NCI-H1092 treated with DMSO at 0.1 percent for 48 hours (cell line): ENCODE results near the gene GPR33.
"Not testable (repeated sequence)": the region's sequence is repeated elsewhere in the genome, so short reads cannot be mapped to it uniquely, and the experiment has no call there.

Experiments
- DNase-seq: peaks from one replicate; lab custom pipeline; 2025; lab: John Stamatoyannopoulos, UW

GPR33 gene, protein sequence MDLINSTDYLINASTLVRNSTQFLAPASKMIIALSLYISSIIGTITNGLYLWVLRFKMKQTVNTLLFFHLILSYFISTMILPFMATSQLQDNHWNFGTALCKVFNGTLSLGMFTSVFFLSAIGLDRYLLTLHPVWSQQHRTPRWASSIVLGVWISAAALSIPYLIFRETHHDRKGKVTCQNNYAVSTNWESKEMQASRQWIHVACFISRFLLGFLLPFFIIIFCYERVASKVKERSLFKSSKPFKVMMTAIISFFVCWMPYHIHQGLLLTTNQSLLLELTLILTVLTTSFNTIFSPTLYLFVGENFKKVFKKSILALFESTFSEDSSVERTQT

GRCh38 chr14:31487886-31488285 lies at the start of gene GPR33:
GPR33 (minus strand) TSS chr14:31488039; CDS start chr14:31483965, 4,074 bp downstream.
- DNase-seq, result no peak

GRCh38 chr14:31536201-31536960 lies 48.5 kb upstream of the GPR33 start:
- DNase-seq, result no peak

DNA sequence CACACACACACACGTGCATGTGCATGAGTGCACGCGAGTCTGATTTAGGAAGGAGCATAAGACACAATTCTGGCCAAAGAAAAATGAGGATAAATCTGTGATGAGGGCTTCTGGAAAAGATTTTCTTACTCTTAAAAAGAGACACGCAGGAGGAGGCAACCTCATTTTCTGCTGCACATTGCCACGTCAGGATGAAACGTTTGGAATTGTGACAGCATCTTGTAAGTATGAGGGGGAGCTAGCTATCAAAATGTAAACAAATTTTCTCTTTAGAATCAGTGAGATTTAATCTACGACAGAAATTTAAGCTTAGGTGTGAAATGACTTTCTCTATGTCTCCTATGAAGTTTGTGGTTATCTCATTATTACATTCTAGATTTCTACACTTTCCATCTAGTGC lies 42.3 kb upstream of the GPR33 start:
- no peak for DNase-seq

- no peak for DNase-seq
Observed at GRCh38 chr14:31529053-31529452, 41.2 kb upstream of the GPR33 start.

GRCh38 chr14:31527546-31527945 lies 39.7 kb upstream of the GPR33 start:
- no peak for DNase-seq

DNA sequence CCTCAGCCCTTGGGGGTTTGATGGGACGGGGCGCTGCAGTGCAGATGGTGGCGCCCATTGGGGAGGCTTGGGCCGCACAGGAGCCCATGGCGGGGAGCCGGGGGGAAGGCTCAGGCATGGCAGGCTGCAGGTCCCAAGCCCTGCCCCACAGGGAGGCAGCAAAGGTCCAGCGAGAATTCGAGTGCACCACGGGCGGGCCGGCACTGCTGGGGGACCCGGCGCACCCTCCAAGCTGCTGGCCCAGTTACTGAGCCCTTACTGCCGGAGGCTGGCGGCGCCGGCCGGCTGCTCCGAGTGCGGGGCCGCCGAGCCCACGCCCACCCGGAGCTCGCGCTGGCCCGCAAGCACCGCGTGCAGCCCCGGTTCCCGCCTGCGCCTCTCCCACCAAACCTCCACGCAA lies 39.2 kb upstream of the GPR33 start:
- no peak for DNase-seq

DNA sequence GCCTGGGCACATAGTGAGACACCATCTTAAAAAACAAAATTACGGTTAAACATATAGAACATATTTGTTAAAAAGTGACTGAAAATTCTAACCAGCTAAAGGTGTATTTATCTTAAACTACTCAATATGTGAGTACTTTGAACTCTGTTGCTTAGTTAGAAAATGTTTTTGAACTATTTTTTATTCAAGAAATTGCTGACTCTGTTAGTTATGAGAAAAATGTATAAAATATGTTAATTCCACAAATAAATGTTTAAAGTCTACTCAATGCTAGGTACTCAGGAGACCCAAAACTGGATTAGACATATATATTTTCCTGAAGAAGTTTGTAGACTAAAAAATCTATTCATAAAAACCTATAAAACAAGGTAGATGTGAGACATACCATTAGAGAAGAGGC lies 23.0 kb upstream of the GPR33 start:
- no peak for DNase-seq

- peak; percentile 35 for DNase-seq
Observed at GRCh38 chr14:31510222-31510621, 22.4 kb upstream of the GPR33 start.

DNA sequence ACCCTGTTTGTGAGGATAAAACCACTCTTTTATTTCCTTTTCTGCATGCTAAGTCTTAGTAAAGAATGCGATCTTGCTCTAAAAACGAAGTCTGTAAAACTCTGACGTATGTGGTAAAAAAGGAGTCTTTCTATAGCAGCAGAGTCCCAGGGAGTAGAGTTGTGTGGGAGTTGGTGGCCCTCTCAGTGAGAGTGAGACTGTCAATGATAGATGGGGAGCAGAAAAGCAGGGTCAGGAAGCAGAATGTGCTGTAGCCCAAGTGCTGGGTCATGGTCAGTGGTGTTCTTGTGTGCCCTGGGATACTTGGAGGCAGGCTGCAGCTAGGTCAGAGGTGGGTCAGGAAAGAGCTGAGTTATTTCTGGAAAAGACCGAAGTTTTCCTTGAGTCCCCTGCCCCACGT lies 20.3 kb upstream of the GPR33 start:
- no peak for DNase-seq

DNA sequence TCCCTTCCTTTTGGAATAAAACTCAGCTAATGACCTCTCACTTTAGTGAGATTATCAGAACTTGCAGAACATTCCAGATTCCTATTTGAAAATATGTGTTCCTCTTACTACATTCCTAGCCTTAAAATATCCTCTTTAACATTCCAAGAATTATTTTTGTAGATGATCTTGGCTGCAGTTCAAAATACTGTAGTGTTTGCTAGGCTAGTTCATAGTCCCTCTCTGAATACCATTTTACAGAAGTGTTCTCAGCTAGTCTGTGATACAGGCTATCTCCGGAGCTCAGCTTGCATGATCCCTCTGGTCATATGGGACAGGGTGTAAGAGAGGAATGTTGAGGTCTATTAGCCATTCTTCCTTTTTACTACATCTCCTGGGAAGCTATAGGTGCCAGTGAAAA lies 17.6 kb upstream of the GPR33 start:
- no peak for DNase-seq

DNA sequence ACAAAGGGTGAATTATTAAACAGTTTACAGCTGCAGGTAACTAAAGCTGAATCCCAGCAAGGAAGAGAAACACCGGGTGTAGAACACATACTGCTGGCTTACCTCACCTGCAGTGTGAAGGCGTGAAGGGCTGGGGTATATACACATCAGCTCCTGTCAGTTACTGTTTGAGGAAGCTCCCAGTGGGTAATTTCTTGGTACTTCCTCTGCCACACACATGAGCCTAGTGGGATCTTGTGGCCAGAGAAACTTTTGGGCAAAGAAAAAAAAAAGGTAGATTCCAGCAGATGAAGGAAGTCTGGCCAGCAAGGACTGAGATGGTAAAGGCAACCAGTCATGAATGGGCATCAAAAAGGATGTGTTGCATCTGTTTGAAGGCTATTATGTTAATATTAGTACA lies 14.0 kb upstream of the GPR33 start:
- no peak for DNase-seq

GRCh38 chr14:31492759-31493498 lies 5.1 kb upstream of the GPR33 start:
- DNase-seq, result no peak

DNA sequence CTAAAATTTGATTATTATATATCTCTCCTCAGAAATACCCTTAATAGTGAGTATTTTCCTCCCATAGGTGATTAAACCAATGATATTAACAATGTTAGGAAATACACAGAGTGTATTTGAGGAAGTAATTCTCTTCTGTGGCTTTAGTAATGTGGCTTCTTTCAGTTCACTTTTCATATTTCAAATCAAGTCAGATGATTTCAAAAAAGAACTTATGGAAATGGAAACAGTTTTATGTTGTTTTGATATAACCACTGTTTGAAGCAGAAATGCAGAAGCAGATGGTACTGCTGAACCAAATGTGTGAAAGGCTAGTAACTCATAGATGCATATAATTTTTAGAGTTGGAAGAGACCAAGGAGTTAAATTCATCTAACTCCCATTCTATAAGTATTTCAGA lies 1.9 kb upstream of the GPR33 start:
- DNase-seq, result no peak

GRCh38 chr14:31486764-31487163 lies 1.1 kb downstream of the GPR33 start:
- DNase-seq, result no peak

- DNase-seq, result no peak
Observed at GRCh38 chr14:31484754-31485153, 3.1 kb downstream of the GPR33 start.

DNA sequence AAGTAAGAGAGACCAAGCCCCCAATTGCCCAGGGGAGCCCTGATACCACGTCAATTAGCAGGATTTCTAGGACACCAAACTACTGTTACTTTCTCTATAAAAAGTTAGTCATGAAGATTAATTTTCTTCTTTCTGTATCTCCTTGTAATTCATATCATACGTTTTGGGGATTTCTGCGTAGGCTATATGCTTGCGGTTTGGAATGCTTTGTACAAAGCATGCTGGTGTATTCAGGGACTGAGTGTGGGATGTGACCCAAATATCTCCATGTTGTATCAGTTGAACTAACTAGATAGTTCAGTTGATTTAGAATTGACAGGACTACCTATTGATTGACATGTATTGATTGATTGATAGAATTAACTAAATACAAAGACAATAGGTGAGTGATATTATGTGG lies 7.7 kb downstream of the GPR33 start:
- DNase-seq, result no peak

GRCh38 chr14:31479027-31479426 lies 8.8 kb downstream of the GPR33 start:
- DNase-seq, result no peak

DNA sequence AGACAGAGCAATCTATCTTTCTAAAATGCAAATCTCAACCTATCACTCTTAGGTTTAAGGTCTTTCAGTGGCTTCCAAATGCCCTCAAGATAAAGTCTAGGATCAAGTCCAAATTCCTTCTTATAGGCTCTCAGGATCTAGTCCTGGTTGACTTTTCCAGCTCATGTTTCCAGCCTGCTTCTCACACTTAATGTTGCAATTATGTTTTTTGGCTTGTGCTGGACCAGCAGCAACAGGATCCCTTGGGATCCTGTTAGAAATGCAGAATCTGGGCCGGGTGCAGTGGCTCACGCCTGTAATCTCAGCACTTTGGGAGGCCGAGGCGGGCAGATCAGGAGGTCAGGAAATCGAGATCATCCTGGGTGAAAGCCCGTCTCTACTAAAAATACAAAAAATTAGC lies 10.6 kb downstream of the GPR33 start:
- no peak for DNase-seq

DNA sequence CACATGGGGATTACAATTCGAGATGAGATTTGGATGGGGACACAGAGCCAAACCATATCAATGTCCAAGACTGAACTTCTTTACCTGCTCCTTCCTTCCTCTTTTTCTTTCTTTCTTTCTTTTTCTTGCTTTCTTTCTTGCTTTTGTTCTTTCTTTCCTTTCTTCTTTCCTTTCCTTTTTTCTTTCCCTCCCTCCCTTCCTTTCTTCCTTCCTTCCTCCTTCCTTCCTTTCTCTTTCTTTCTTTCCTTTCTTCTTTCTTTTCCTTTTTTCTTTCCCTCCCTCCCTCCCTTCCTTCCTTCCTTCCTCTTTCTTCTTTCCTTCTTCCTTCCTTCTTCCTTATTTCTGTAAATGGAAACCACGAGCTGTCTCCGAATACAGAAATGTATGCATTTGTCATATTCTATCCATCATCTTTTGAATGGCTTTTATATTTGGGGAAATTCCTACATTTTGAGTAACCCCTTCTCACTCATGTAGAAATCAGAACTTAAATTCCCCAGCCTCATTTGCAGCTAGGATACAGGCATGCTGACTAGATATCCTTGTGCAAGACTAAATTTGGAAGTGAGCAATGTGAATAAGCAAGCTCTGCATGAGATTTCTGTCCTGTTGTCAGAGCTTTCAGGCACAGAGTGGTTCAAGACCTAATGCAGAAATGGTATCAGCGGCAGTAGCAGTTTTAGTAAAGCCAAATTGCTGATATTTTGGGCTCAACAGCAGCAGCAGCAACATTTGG lies 11.5 kb downstream of the GPR33 start:
- no peak for DNase-seq

GRCh38 chr14:31466554-31466953 lies 21.3 kb downstream of the GPR33 start:
- no peak for DNase-seq

- DNase-seq, result no peak
Observed at GRCh38 chr14:31465111-31465510, 22.7 kb downstream of the GPR33 start.

DNA sequence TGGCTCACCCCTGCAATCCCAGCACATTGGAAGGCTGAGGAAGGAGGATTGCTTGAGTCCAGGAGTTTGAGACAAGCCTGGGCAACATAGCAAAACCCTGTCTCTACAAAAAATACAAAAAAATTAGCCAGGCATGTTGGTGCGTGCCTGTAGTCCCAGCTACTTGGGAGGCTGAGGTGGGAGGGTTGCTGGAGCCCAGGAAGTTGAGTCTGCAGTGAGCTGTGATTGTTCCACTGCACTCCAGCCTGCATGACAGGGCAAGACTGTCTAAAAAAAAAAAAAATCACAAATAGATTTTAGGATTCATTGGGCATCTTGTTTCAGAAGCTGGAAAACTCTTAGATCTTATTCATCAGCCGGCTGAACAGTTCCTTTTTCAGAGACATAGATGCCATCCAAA lies 25.4 kb downstream of the GPR33 start:
- not testable (repeated sequence) for DNase-seq
